Measurements from ENCODE around the gene PRR7. TPM values are rescaled to one million over a fixed set of nuclear protein-coding genes. Genes with fewer than 3 reads are reported as not detected.

The PRR7 gene
- total RNA-seq, 1 experiment from 2014 or later = 4.7 TPM

DNA sequence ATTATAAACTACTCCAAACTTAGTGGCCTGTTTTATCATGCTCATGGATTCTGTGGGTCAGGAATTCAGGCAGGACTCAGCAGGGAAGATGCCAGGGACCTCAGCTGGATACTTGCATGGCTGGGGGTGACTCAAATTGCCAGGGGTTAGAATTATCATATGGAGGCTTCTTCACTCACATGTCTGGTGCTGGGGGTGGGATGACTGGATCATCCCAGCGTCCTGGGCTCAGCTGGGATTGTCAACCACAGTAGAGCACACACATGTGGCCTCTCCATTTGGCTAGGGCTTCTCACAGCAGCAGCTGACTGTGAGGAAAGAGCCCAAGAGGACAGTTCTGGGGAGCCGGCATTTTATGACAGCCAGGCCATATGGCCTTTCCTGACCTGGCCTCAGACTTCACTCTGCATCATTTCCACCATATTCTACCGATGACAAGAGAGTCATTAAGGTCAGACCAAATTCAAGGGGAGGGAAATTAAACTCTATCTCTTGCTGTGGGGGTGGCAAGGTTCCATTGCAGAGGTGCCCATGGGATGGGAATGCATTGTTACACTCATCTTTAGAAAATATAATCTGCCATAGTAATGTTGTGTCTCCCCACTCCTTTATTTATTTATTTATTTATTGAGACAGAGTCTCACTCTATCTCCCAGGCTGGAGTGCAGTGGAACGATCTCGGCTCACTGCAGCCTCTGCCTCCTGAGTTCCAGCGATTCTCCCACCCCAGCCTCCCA lies 25.4 kb upstream of the PRR7 start:
- H3K27ac Mint-ChIP-seq (ENCODE audit: unreplicated experiment) = no peak overlapping the region
- H3K27me3 Mint-ChIP-seq (ENCODE audit: insufficient read depth, unreplicated experiment) = no peaks in the 10 kb centered on the region
- DNase-seq = no peak
- no TSS peak for BruUV-seq (replicated peaks)
- H3K4me1 Mint-ChIP-seq (ENCODE audit: low read depth, unreplicated experiment) = peaks cover 9% of the 10 kb centered on the region
- TF ChIP-seq, protein P1, sequence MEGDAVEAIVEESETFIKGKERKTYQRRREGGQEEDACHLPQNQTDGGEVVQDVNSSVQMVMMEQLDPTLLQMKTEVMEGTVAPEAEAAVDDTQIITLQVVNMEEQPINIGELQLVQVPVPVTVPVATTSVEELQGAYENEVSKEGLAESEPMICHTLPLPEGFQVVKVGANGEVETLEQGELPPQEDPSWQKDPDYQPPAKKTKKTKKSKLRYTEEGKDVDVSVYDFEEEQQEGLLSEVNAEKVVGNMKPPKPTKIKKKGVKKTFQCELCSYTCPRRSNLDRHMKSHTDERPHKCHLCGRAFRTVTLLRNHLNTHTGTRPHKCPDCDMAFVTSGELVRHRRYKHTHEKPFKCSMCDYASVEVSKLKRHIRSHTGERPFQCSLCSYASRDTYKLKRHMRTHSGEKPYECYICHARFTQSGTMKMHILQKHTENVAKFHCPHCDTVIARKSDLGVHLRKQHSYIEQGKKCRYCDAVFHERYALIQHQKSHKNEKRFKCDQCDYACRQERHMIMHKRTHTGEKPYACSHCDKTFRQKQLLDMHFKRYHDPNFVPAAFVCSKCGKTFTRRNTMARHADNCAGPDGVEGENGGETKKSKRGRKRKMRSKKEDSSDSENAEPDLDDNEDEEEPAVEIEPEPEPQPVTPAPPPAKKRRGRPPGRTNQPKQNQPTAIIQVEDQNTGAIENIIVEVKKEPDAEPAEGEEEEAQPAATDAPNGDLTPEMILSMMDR (IDR thresholded peaks at IDR 0.05; ENCODE audit: insufficient read depth in 1 of 2, low read depth in 1 of 2, low read length in 1 of 2, severe bottlenecking in 1 of 2, unreplicated experiment in 1 of 2) = no peak
- Histone ChIP-seq H3K9me3 (no peaks in the 10 kb centered on the region), H3K4me3 (ENCODE audit: low read depth, low read length) (no peak overlapping the region), H3K36me3 (ENCODE audit: control insufficient read depth, insufficient read depth, low read length) (no peaks in the 10 kb centered on the region), H3K27me3 (replicated peaks; ENCODE audit: control insufficient read depth, insufficient read depth, low read length) (no peaks in the 10 kb centered on the region), H3K4me1 (peaks cover 4% of the 10 kb centered on the region)
- H3K36me3 Mint-ChIP-seq (ENCODE audit: insufficient read depth, unreplicated experiment) = peaks cover 8% of the 10 kb centered on the region
- ChIA-PET POLR2A (no interaction called here), CTCF (interaction anchor here (0.6 to 1.8 kb wide), 2 partner anchors 19 to 111 kb away, joined by 3 to 5 read pairs; no protein-coding TSS in a partner anchor)
- no peaks in the 10 kb centered on the region for H3K9me3 Mint-ChIP-seq (ENCODE audit: unreplicated experiment)
- no peak overlapping the region for H3K4me3 Mint-ChIP-seq (ENCODE audit: unreplicated experiment)
- intact Hi-C loops (cut with micrococcal nuclease; ENCODE audit: unreplicated experiment) = no loop called here

DNA sequence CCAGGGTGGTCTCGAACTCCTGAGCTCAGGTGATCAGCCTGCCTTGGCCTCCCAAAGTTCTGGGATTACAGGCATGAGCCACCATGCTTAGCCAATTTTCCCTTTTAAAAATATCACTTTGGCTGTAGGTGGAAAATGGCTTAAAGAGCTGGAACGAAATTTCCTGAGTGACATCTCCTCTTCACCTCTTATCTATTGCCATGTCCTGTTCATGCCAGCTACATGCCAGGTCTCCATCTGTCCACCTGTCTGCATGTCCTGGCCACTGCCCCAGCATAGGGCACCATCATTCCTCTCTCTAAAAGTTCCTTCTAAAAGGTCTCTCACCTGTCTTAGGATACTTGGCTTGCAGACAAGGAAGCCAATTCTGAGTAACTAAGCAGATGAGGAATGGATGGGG lies 22.9 kb upstream of the PRR7 start:
- Histone ChIP-seq H3K4me3 (ENCODE audit: low read depth, low read length) (no peak overlapping the region), H3K4me1 (peaks cover 15% of the 10 kb centered on the region), H3K9me3 (no peaks in the 10 kb centered on the region), H3K36me3 (ENCODE audit: control insufficient read depth, insufficient read depth, low read length) (peaks cover 2% of the 10 kb centered on the region; the same call in 1 of the 2 replicates), H3K27me3 (replicated peaks; ENCODE audit: control insufficient read depth, insufficient read depth, low read length) (no peaks in the 10 kb centered on the region)
- TF ChIP-seq, protein P1 (IDR thresholded peaks at IDR 0.05; ENCODE audit: insufficient read depth in 1 of 2, low read depth in 1 of 2, low read length in 1 of 2, severe bottlenecking in 1 of 2, unreplicated experiment in 1 of 2) = no peak
- POLR2A ChIA-PET = no interaction called here
- Mint-ChIP-seq H3K4me3 (ENCODE audit: unreplicated experiment) (no peak overlapping the region), H3K36me3 (ENCODE audit: insufficient read depth, unreplicated experiment) (peaks cover 12% of the 10 kb centered on the region), H3K27ac (ENCODE audit: unreplicated experiment) (no peak overlapping the region), H3K4me1 (ENCODE audit: low read depth, unreplicated experiment) (peaks cover 12% of the 10 kb centered on the region), H3K9me3 (ENCODE audit: unreplicated experiment) (no peaks in the 10 kb centered on the region), H3K27me3 (ENCODE audit: insufficient read depth, unreplicated experiment) (no peaks in the 10 kb centered on the region)
- no peak for DNase-seq
- intact Hi-C loops (cut with micrococcal nuclease; ENCODE audit: unreplicated experiment) = no loop called here
- CTCF ChIA-PET = interaction anchor here (0.6 kb wide), 1 partner anchor 261 kb away, joined by 3 read pairs; no protein-coding TSS in a partner anchor
- no TSS peak for BruUV-seq (replicated peaks)

DNA sequence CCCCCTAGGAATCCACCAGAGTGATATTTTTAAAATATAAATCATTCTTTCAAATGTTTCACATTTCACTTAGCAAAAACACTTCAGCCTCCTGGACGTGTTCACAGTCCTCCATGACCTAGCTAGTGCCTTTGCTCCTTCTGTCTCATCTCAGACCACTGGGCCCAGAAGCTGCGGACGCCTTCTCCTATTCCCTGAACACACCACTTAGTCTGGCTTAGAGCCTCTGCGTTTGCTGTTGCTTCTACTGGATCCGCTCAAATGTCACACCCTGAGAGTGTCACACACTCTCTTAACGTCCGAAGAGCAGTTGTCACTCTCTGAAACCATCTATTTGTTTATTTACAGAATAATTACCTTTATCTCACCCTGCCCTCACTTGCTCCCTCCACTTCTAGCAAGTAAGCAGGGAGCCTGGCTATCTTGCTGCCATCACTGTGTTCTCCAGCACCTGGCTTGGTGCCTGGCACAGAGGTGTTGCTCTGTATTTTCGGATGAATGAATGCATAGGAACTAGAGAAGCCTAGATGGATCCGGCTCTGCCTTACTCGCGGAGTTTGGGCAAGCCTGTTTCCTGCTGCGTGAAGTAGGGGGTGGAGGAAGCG lies 21.3 kb upstream of the PRR7 start:
- H3K4me3 Mint-ChIP-seq (ENCODE audit: unreplicated experiment) = peak overlapping the region; percentile 92
- Histone ChIP-seq H3K27me3 (replicated peaks; ENCODE audit: control insufficient read depth, insufficient read depth, low read length) (no peaks in the 10 kb centered on the region), H3K9me3 (no peaks in the 10 kb centered on the region), H3K4me1 (peaks cover 15% of the 10 kb centered on the region), H3K4me3 (ENCODE audit: low read depth, low read length) (peak overlapping the region; percentile 59), H3K36me3 (ENCODE audit: control insufficient read depth, insufficient read depth, low read length) (peaks cover 2% of the 10 kb centered on the region; the same call in 1 of the 2 replicates)
- peak overlapping the region; percentile 99 for H3K27ac Mint-ChIP-seq (ENCODE audit: unreplicated experiment)
- intact Hi-C loops (cut with micrococcal nuclease; ENCODE audit: unreplicated experiment) = no loop called here
- H3K36me3 Mint-ChIP-seq (ENCODE audit: insufficient read depth, unreplicated experiment) = peaks cover 15% of the 10 kb centered on the region
- H3K4me1 Mint-ChIP-seq (ENCODE audit: low read depth, unreplicated experiment) = peaks cover 12% of the 10 kb centered on the region
- no TSS peak for BruUV-seq (replicated peaks)
- H3K9me3 Mint-ChIP-seq (ENCODE audit: unreplicated experiment) = no peaks in the 10 kb centered on the region
- no peak for DNase-seq
- CTCF ChIA-PET = interaction anchor here (0.6 to 2.7 kb wide), 6 partner anchors 21 to 338 kb away, joined by 5 to 47 read pairs (median 8); partner anchors contain the start of gene FGFR4
- POLR2A ChIA-PET = interaction anchor here (0.6 to 2.1 kb wide), 4 partner anchors 16 to 55 kb away, joined by 3 to 43 read pairs (median 18); partner anchors contain the start of gene PRR7
- TF ChIP-seq, protein P1 (IDR thresholded peaks at IDR 0.05; ENCODE audit: insufficient read depth in 1 of 2, low read depth in 1 of 2, low read length in 1 of 2, severe bottlenecking in 1 of 2, unreplicated experiment in 1 of 2) = no peak
- H3K27me3 Mint-ChIP-seq (ENCODE audit: insufficient read depth, unreplicated experiment) = no peaks in the 10 kb centered on the region
